A549 (cell line): Measurements from ENCODE around the gene LYST. TPM values are rescaled to one million over a fixed set of nuclear protein-coding genes. Genes with fewer than 3 reads are reported as not detected.

Experiments used
- ATAC-seq, 2 experiments: fragments of 200-7000 bp in 1 of 2; fragments of >200 bp in 1 of 2; cut with Nextera tagmentation in 1 of 2; cut with Tn5 transposase in 1 of 2; 3 replicates each; pipeline versions ENCODE4 v1.8.0 to v1.9.1; 2018 to 2020; ENCODE audit warnings: mild to moderate bottlenecking in 1 of 2, moderate library complexity in 1 of 2
- CTCF ChIA-PET: fragments of 300-600 bp; sonication (Branson Sonifier 250); formaldehyde crosslinking; extraction: SDS; loops from one replicate; lab custom pipeline; 2021; ENCODE audit warnings: antibody characterized with exemption, inconsistent platforms; lab: Yijun Ruan, JAX
- POLR2A ChIA-PET: fragments of 350-600 bp; formaldehyde crosslinking; extraction: SDS; loops from one replicate; lab custom pipeline; 2021; ENCODE audit warnings: antibody characterized with exemption, inconsistent platforms; lab: Yijun Ruan, JAX
- DNase-seq, 2 experiments: peaks; one replicate each; pipeline versions ENCODE4 v3.0.0 to v3.0.0-alpha.2; 2011 to 2016; ENCODE audit warnings: low read depth in 1 of 2, low spot score in 1 of 2
- FAIRE-seq: peaks from 2 replicates; lab custom pipeline; 2011; peaks lifted over from hg19 to GRCh38; lab: Jason Lieb, UNC
- H3K27ac ChIP-seq, 2 experiments: fragments of >200 bp; sonication (Bioruptor Twin); formaldehyde crosslinking; 3 replicates each; pipeline ENCODE4 v1.5.1; 2016 to 2017
- H3K4me1 ChIP-seq: fragments of >200 bp; sonication (Bioruptor Twin); formaldehyde crosslinking; 3 replicates; pipeline ENCODE4 v1.6.1; 2016
- H3K4me2 ChIP-seq: fragments of >200 bp; sonication (Bioruptor Twin); formaldehyde crosslinking; 3 replicates; pipeline ENCODE4 v1.6.1; 2016
- H3K4me3 ChIP-seq: fragments of >200 bp; sonication (Bioruptor Twin); formaldehyde crosslinking; 3 replicates; pipeline ENCODE4 v1.5.1; 2016
- H3K9me3 ChIP-seq: fragments of >200 bp; sonication (Bioruptor Twin); formaldehyde crosslinking; 3 replicates; pipeline ENCODE4 v1.6.1; 2016
- BCL3 ChIP-seq: fragments of >200 bp; sonication (Bioruptor Twin); formaldehyde crosslinking; IDR thresholded peaks from 3 replicates; pipeline ENCODE4 v1.6.1; 2016
- BHLHE40 ChIP-seq: IDR thresholded peaks from 2 replicates; pipeline ENCODE4 v1.6.1; 2012; ENCODE audit warnings: low read depth, low read length, inconsistent platforms
- CBX2 ChIP-seq: fragments of 200-600 bp; sonication (generic); IDR thresholded peaks from 2 replicates; pipeline ENCODE4 v1.6.1; 2016; ENCODE audit warnings: low read depth, mild to moderate bottlenecking, borderline replicate concordance
- CHD2 ChIP-seq: fragments of 150-350 bp; IDR thresholded peaks from 2 replicates; pipeline ENCODE4 v1.6.1; 2014; ENCODE audit warnings: low read length; ENCODE audit not compliant: partially characterized antibody
- E2F6 ChIP-seq: IDR thresholded peaks from 2 replicates; pipeline ENCODE4 v1.6.1; 2012; ENCODE audit warnings: low read depth, borderline replicate concordance
- EP300 ChIP-seq, 2 experiments: fragments of >200 bp; sonication (Bioruptor Twin); formaldehyde crosslinking; IDR thresholded peaks; 2 replicates in 1 of 2; 3 replicates in 1 of 2; pipeline ENCODE4 v1.6.1; 2016 to 2017
- ESRRA ChIP-seq: fragments of 150-350 bp; IDR thresholded peaks from 2 replicates; pipeline ENCODE4 v1.6.1; 2014; ENCODE audit warnings: mild to moderate bottlenecking, low read length, borderline replicate concordance
- FOSB ChIP-seq: fragments of 250-450 bp; sonication (Bioruptor Pico); IDR thresholded peaks from 2 replicates; pipeline ENCODE4 v1.5.0; 2020; ENCODE audit warnings: mild to moderate bottlenecking, moderate library complexity
- FOXS1 ChIP-seq: fragments of 250-450 bp; sonication (Bioruptor Pico); IDR thresholded peaks from 2 replicates; pipeline ENCODE4 v1.5.0; 2020; ENCODE audit warnings: mild to moderate bottlenecking, moderate library complexity
- HEYL ChIP-seq: fragments of 250-450 bp; sonication (Bioruptor Pico); IDR thresholded peaks from 2 replicates; pipeline ENCODE4 v1.8.0; 2021; ENCODE audit warnings: mild to moderate bottlenecking, moderate library complexity
- KDM1A ChIP-seq: fragments of 200-600 bp; sonication (generic); IDR thresholded peaks from 2 replicates; pipeline ENCODE4 v1.6.1; 2016; ENCODE audit warnings: low read depth, mild to moderate bottlenecking
- KDM5A ChIP-seq: fragments of 200-600 bp; sonication (generic); IDR thresholded peaks from 2 replicates; pipeline ENCODE4 v1.6.1; 2016; ENCODE audit warnings: antibody characterized with exemption, mild to moderate bottlenecking
- MAFK ChIP-seq: fragments of 450-650 bp; IDR thresholded peaks from 2 replicates; pipeline ENCODE4 v1.6.1; 2014; ENCODE audit not compliant: partially characterized antibody
- MAX ChIP-seq: IDR thresholded peaks from 2 replicates; pipeline ENCODE4 v1.6.1; 2012
- PBX3 ChIP-seq: IDR thresholded peaks from 2 replicates; pipeline ENCODE4 v1.6.1; 2012
- RARB ChIP-seq: fragments of 250-450 bp; sonication (Bioruptor Pico); IDR thresholded peaks from 2 replicates; pipeline ENCODE4 v1.8.0; 2021; ENCODE audit warnings: mild to moderate bottlenecking, moderate library complexity
- REST ChIP-seq: fragments of 200-600 bp; sonication (generic); IDR thresholded peaks from 2 replicates; pipeline ENCODE4 v1.6.1; 2016; ENCODE audit warnings: antibody characterized with exemption, mild to moderate bottlenecking, moderate library complexity
- RFX5 ChIP-seq: fragments of 450-650 bp; IDR thresholded peaks from 2 replicates; pipeline ENCODE4 v1.7.1; 2014; ENCODE audit warnings: antibody characterized with exemption, mild to moderate bottlenecking, moderate library complexity
- SREBF2 ChIP-seq: fragments of 450-650 bp; IDR thresholded peaks from 2 replicates; pipeline ENCODE4 v1.6.1; 2014; ENCODE audit warnings: mild to moderate bottlenecking, moderate library complexity
- ZFP36 ChIP-seq: fragments of 450-650 bp; IDR thresholded peaks from 2 replicates; pipeline ENCODE4 v1.6.1; 2014; ENCODE audit warnings: borderline replicate concordance; ENCODE audit not compliant: partially characterized antibody
- ZSCAN20 ChIP-seq: fragments of 250-450 bp; sonication (Bioruptor Pico); IDR thresholded peaks from 2 replicates; pipeline ENCODE4 v1.8.0; 2022; ENCODE audit warnings: mild to moderate bottlenecking, moderate library complexity
- whole genome bisulfite sequencing: methylation state at CpG from one replicate; pipeline ENCODE4 v1.1.6; 2017; ENCODE audit errors: missing lambda C conversion rate; 5-methylcytosine and 5-hydroxymethylcytosine counted together
- polyA plus RNA-seq, 4 experiments: library from polyadenylated mRNA; depleted of rRNA in 3 of 4; stranded (reverse); fragments of >200 nt; fragmentation: RNase III in 1 of 4; extraction: RNeasy Plus Mini Kit Qiagen cat#74134 plus additional on column Dnase treatment in 1 of 4; gene quantifications; 2 replicates in 3 of 4; 3 replicates in 1 of 4; pipeline ENCODE4 v1.2.3, GENCODE V29; 2011 to 2017

LYST gene
- polyA plus RNA-seq, 2 of the 4 experiments (the other 2 are of a cell fraction), result 2.5 to 9.4 TPM

- no peak for TF ChIP-seq PBX3
- TF ChIP-seq CHD2, result no peak
- TF ChIP-seq E2F6, result no peak
- TF ChIP-seq RFX5, result no peak
- TF ChIP-seq MAFK, result no peak
- no peak for TF ChIP-seq KDM5A
- TF ChIP-seq FOSB (CRISPR knock-in tag), result no peak
- TF ChIP-seq BHLHE40, result no peak
- no peak for TF ChIP-seq SREBF2
- no peak for TF ChIP-seq KDM1A
- TF ChIP-seq CBX2, result no peak
These were observed 214.3 kb downstream of the LYST start (continued) for GRCh38 chr1:235652364-235652763.

- POLR2A ChIA-PET, result interaction anchor here (0.6 kb wide), 1 partner anchor 541 kb away, joined by 3 read pairs; no protein-coding TSS in a partner anchor
- DNase-seq (no peak), FAIRE-seq (no peak), ATAC-seq (no peak)
- no peak for TF ChIP-seq BCL3
- TF ChIP-seq PBX3, result no peak
- TF ChIP-seq HEYL, result no peak
- no peak for TF ChIP-seq FOSB (CRISPR knock-in tag)
- Histone ChIP-seq H3K4me2 (no peak overlapping the region), H3K27ac (no peak overlapping the region), H3K4me3 (no peak overlapping the region), H3K9me3 (no peaks in the 10 kb centered on the region), H3K4me1 (peaks cover 3% of the 10 kb centered on the region; the same call in 2 of the 3 replicates)
- CTCF ChIA-PET, result no interaction called here
- whole genome bisulfite sequencing, result 97% methylated on average over 10 of the region's 10 CpGs
These were observed 215.4 kb downstream of the LYST start for GRCh38 chr1:235651170-235651806.

- Histone ChIP-seq H3K4me2 (peak overlapping the region; percentile 94), H3K4me3 (peak overlapping the region; percentile 85)
- CTCF ChIA-PET, result no interaction called here
- TF ChIP-seq RARB (CRISPR knock-in tag) (no peak), ESRRA (no peak), EP300 (IDR thresholded peaks at IDR 0.05) (no peak), CBX2 (no peak), E2F6 (peak; percentile 36), REST (no peak), MAX (peak; percentile 21; the same call in 1 of the 2 replicates), FOXS1 (no peak), ZFP36 (no peak), ZSCAN20 (CRISPR knock-in tag) (no peak)
These were observed 216.2 kb downstream of the LYST start for GRCh38 chr1:235650341-235651169.

More at GRCh38 chr1:235650341-235651169, 216.2 kb downstream of the LYST start:
- ATAC-seq (peak; percentile 68 to 73; a peak in 5 of 6 replicates), DNase-seq (peak in 1 of 2 experiments; percentile 17), FAIRE-seq (no peak)
- POLR2A ChIA-PET, result no interaction called here
- peaks cover 3% of the 10 kb centered on the region; the same call in 2 of the 3 replicates for H3K4me1 ChIP-seq
- 67% methylated on average over 41 of the region's 71 CpGs for WGBS
- no peaks in the 10 kb centered on the region for H3K9me3 ChIP-seq
- peak overlapping the region; percentile 73 to 95 for H3K27ac ChIP-seq
